ENCODE data around the gene CEP63. TPM values are rescaled to one million over a fixed set of nuclear protein-coding genes. Genes with fewer than 3 reads are reported as not detected.
A peak's percentile ranks its signal among the peaks of the same experiment; 100 is the strongest.

CEP63 gene
- total RNA-seq, 1 donor from 2014 or later = 16.8 TPM

DNA sequence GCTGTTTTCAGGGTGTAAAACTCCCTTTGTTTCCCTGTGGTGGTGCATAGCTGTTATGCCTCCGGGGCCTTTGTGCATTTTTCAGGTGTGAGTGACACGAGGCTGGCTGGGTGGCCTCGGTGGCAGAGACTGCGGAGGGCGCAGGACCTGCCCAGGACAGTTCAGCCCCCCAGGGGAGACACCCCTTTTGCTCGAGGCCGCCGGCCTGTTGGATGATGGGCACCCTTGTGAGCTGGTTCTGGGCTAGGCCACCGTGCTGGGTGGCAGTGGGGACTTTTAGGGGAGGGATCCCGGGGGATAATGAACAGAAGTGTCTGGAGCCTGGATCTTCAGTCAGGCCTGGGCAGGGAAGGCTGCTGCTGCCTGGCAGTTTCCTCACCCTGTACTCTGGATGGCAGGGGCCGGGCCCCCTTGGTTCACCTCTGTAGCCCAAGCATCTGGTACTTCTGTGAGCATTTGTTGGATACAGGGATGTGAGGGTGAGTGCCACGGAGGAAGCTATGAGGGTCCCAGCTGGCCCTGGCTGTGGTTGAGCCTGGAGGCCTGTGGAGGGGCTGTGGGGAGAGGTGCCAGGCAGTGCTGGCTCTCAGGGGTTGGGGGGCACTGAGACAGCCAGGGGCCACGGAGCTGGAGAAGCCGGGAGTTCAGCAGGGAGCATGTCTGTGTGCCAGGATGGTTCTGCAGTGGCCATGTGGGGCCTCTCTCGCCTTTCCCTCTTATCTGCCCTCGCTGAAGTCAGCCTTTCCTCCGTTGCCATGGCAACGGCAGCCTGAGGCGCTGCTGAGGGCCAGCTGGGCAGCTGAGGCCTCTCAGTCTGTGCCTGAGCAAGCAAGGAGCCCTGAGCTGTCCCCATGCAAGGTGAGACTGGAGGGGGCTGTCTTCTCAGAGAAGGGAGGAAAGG lies 115.9 kb downstream of the CEP63 start:
- Mint-ChIP-seq H3K36me3 (ENCODE audit: low read depth, unreplicated experiment) (no peaks in the 10 kb centered on the region), H3K27ac (ENCODE audit: unreplicated experiment) (no peak overlapping the region), H3K27me3 (ENCODE audit: unreplicated experiment) (peaks cover 12% of the 10 kb centered on the region), H3K4me3 (ENCODE audit: unreplicated experiment) (no peak overlapping the region), H3K4me1 (ENCODE audit: unreplicated experiment) (peaks cover 15% of the 10 kb centered on the region), H3K9me3 (ENCODE audit: unreplicated experiment) (no peaks in the 10 kb centered on the region)
- peak; percentile 71 for DNase-seq (ENCODE audit: low spot score)
- TF ChIP-seq, protein P1, sequence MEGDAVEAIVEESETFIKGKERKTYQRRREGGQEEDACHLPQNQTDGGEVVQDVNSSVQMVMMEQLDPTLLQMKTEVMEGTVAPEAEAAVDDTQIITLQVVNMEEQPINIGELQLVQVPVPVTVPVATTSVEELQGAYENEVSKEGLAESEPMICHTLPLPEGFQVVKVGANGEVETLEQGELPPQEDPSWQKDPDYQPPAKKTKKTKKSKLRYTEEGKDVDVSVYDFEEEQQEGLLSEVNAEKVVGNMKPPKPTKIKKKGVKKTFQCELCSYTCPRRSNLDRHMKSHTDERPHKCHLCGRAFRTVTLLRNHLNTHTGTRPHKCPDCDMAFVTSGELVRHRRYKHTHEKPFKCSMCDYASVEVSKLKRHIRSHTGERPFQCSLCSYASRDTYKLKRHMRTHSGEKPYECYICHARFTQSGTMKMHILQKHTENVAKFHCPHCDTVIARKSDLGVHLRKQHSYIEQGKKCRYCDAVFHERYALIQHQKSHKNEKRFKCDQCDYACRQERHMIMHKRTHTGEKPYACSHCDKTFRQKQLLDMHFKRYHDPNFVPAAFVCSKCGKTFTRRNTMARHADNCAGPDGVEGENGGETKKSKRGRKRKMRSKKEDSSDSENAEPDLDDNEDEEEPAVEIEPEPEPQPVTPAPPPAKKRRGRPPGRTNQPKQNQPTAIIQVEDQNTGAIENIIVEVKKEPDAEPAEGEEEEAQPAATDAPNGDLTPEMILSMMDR (IDR thresholded peaks at IDR 0.05; ENCODE audit: unreplicated experiment) = no peak

DNA sequence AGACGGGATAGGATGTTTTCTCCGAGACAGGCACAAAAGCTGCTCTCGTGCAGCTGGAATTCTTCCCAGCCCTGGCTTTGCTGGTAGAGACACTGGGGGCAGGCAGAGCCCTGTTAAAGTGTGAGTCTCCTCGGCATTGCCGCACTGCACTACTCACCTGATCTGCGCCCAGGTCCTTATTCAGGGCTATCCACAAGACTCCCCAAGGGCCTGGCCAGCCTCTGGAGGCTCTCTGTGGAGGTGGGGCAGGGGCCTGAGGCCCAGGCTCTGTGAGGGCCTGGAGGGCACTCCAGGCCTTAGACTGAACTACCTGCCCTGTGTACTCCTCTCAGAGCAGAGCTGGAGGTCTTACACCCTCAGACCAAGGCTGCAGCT lies 116.6 kb downstream of the CEP63 start:
- no peak for DNase-seq (ENCODE audit: low spot score)
- TF ChIP-seq, protein P1 (IDR thresholded peaks at IDR 0.05; ENCODE audit: unreplicated experiment) = no peak
- H3K27ac Mint-ChIP-seq (ENCODE audit: unreplicated experiment) = no peak overlapping the region
- H3K27me3 Mint-ChIP-seq (ENCODE audit: unreplicated experiment) = peaks cover 12% of the 10 kb centered on the region
- no peak overlapping the region for H3K4me3 Mint-ChIP-seq (ENCODE audit: unreplicated experiment)
- H3K4me1 Mint-ChIP-seq (ENCODE audit: unreplicated experiment) = peaks cover 16% of the 10 kb centered on the region
- no peaks in the 10 kb centered on the region for H3K9me3 Mint-ChIP-seq (ENCODE audit: unreplicated experiment)
- no peaks in the 10 kb centered on the region for H3K36me3 Mint-ChIP-seq (ENCODE audit: low read depth, unreplicated experiment)

DNA sequence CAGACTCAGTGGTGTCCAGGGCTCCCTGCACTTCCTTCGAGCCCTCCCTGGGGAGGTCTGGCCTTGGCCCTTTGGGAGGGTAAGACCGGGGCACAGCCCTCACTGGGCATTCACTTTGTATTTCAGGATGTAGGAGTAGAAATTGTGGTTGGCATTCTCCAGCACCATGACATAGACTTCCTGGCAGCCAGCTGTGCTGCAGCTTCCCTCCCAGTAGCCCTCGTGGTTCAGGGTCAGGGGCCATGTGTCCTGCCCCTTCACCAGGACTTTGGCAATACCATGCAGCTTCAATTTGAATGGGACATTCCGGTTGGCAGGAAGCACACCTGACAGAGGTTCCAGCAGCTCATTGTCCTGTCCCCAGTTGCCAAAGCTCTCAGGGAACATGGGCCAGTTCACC lies 117.6 kb downstream of the CEP63 start:
- H3K36me3 Mint-ChIP-seq (ENCODE audit: low read depth, unreplicated experiment) = no peaks in the 10 kb centered on the region
- no peaks in the 10 kb centered on the region for H3K9me3 Mint-ChIP-seq (ENCODE audit: unreplicated experiment)
- TF ChIP-seq, protein P1 (IDR thresholded peaks at IDR 0.05; ENCODE audit: unreplicated experiment) = no peak
- DNase-seq (ENCODE audit: low spot score) = no peak
- peaks cover 12% of the 10 kb centered on the region for H3K4me1 Mint-ChIP-seq (ENCODE audit: unreplicated experiment)
- H3K27ac Mint-ChIP-seq (ENCODE audit: unreplicated experiment) = no peak overlapping the region
- H3K4me3 Mint-ChIP-seq (ENCODE audit: unreplicated experiment) = no peak overlapping the region
- H3K27me3 Mint-ChIP-seq (ENCODE audit: unreplicated experiment) = peaks cover 12% of the 10 kb centered on the region

DNA sequence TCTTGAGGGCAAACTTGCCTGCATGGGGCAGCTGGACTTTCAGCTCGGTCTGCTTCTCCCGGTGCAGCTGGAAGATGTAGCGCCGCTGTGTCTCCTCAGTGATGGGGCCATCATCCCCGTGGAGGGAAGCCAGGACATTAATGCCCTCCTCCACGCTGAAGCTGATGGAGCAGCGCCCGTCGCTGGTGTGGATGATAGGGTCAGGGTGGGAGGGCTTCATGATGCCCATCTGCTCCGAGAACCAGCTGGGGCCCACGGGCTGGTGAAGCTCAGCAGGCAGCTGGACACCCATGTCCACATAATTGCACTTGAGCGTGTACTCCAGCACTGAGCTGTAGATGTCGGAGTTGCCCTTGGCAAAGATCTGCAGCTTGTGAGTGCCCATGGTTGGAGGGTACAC lies 118.1 kb downstream of the CEP63 start:
- no peaks in the 10 kb centered on the region for H3K36me3 Mint-ChIP-seq (ENCODE audit: low read depth, unreplicated experiment)
- H3K27ac Mint-ChIP-seq (ENCODE audit: unreplicated experiment) = no peak overlapping the region
- peaks cover 14% of the 10 kb centered on the region for H3K27me3 Mint-ChIP-seq (ENCODE audit: unreplicated experiment)
- no peaks in the 10 kb centered on the region for H3K9me3 Mint-ChIP-seq (ENCODE audit: unreplicated experiment)
- no peak overlapping the region for H3K4me3 Mint-ChIP-seq (ENCODE audit: unreplicated experiment)
- no peak for DNase-seq (ENCODE audit: low spot score)
- TF ChIP-seq, protein P1 (IDR thresholded peaks at IDR 0.05; ENCODE audit: unreplicated experiment) = no peak
- H3K4me1 Mint-ChIP-seq (ENCODE audit: unreplicated experiment) = peaks cover 12% of the 10 kb centered on the region

DNA sequence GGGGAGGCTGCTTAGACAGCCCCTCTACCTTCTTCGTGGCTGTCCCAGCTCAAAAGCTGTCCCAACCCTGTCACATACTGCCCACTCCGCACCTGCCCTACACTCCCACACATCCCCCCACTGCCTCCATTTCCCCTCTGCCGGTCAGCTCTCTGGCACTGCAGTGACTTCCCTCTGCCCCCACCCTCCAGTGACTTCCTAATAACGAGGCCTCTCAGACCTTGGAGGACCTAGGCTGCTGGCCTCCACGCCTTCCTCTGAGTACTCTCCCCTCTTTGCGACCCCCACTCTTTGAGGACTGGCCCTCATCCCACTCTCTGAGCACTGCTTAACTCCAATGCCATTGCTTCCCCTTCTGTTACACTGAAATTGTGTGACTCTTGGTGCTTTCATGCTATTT lies 119.7 kb downstream of the CEP63 start:
- no peaks in the 10 kb centered on the region for H3K9me3 Mint-ChIP-seq (ENCODE audit: unreplicated experiment)
- no peak overlapping the region for H3K4me3 Mint-ChIP-seq (ENCODE audit: unreplicated experiment)
- no peaks in the 10 kb centered on the region for H3K36me3 Mint-ChIP-seq (ENCODE audit: low read depth, unreplicated experiment)
- DNase-seq (ENCODE audit: low spot score) = no peak
- peaks cover 14% of the 10 kb centered on the region for H3K27me3 Mint-ChIP-seq (ENCODE audit: unreplicated experiment)
- TF ChIP-seq, protein P1 (IDR thresholded peaks at IDR 0.05; ENCODE audit: unreplicated experiment) = no peak
- no peak overlapping the region for H3K27ac Mint-ChIP-seq (ENCODE audit: unreplicated experiment)
- peaks cover 14% of the 10 kb centered on the region for H3K4me1 Mint-ChIP-seq (ENCODE audit: unreplicated experiment)
